Stimulated activated CD4-positive, alpha-beta T cell treated with anti-CD3 and anti-CD28 coated beads, Interleukin-12 subunit alpha, Interleukin-12 subunit beta, amount 100 ng/mL, for 48 hours (primary cell): Measurements from ENCODE around the gene ZNF112.

Experiments used
- DNase-seq, 3 donors: peaks; one replicate each; pipeline ENCODE4 v3.0.0-alpha.2; 2020; ENCODE audit warnings: low read depth in 2 of 3, low spot score in 1 of 3

ZNF112 gene

GRCh38 chr19:44282846-44283245, 73.6 kb downstream of the ZNF112 start:
- no peak for DNase-seq

GRCh38 chr19:44280916-44281315, 75.6 kb downstream of the ZNF112 start:
- no peak for DNase-seq

GRCh38 chr19:44278181-44278690, 78.2 kb downstream of the ZNF112 start:
- DNase-seq: no peak

- DNase-seq: no peak
Measured at GRCh38 chr19:44277331-44277730, 79.1 kb downstream of the ZNF112 start.
